Vagina (tissue), 2 donors: ENCODE results near the gene CADPS2.

Experiments
- POLR2A ChIP-seq, 2 donors: fragments of 450-650 bp; IDR thresholded peaks; one replicate each; pipeline ENCODE4 v1.6.1; 2017; ENCODE audit warnings: antibody characterized with exemption in 2 of 2, mild to moderate bottlenecking in 2 of 2, moderate library complexity in 2 of 2
- POLR2AphosphoS5 ChIP-seq, 2 donors: sonication (generic); formaldehyde crosslinking; IDR thresholded peaks; one replicate each; pipeline ENCODE4 v1.9.0; 2017; ENCODE audit warnings: antibody characterized with exemption in 2 of 2, mild to moderate bottlenecking in 2 of 2, low read depth in 1 of 2; ENCODE audit not compliant: insufficient read depth in 1 of 2
- TF ChIP-seq, protein P1 (sequence below), 3 experiments: fragments of 450-650 bp in 2 of 3; fragments of 200-600 bp in 1 of 3; sonication (generic) in 1 of 3; IDR thresholded peaks; one replicate each; pipeline ENCODE4 v1.5.1; 2017 to 2019; ENCODE audit warnings: antibody characterized with exemption in 3 of 3, mild to moderate bottlenecking in 2 of 3, moderate library complexity in 2 of 3

DNA sequence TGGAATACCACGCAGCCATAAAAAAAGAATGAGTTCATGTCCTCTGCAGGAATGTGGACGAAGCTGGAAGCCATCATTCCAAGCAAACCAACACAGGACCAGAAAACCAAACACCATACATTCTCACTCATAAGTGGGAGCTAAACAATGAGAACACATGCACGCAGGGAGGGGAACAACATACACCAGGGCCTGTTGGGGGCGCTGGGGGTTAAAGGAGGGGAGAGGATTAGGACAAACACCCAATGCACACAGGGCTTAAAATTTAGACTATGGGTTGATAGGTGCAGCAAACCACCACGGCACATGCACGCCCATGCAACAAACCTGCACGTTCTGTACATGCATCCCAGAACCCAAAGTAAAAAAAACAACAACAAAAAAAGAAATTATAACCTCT, 210.6 kb downstream of the CADPS2 start:
- TF ChIP-seq POLR2A (IDR thresholded peaks at IDR 0.05) (no peak), POLR2AphosphoS5 (IDR thresholded peaks at IDR 0.05; ENCODE audit: insufficient read depth in 1 of 2, low read depth in 1 of 2) (no peak)
- TF ChIP-seq, protein P1, sequence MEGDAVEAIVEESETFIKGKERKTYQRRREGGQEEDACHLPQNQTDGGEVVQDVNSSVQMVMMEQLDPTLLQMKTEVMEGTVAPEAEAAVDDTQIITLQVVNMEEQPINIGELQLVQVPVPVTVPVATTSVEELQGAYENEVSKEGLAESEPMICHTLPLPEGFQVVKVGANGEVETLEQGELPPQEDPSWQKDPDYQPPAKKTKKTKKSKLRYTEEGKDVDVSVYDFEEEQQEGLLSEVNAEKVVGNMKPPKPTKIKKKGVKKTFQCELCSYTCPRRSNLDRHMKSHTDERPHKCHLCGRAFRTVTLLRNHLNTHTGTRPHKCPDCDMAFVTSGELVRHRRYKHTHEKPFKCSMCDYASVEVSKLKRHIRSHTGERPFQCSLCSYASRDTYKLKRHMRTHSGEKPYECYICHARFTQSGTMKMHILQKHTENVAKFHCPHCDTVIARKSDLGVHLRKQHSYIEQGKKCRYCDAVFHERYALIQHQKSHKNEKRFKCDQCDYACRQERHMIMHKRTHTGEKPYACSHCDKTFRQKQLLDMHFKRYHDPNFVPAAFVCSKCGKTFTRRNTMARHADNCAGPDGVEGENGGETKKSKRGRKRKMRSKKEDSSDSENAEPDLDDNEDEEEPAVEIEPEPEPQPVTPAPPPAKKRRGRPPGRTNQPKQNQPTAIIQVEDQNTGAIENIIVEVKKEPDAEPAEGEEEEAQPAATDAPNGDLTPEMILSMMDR (IDR thresholded peaks at IDR 0.05): no peak
